Common myeloid progenitor, CD34-positive (primary cell): ENCODE results near the gene MSH3.

Experiments
- CTCF ChIA-PET: fragments of 350-600 bp; sonication (Branson Sonifier 250); formaldehyde crosslinking; loops from one replicate; lab custom pipeline; 2021; ENCODE audit warnings: antibody characterized with exemption; lab: Charles Lee
- POLR2A ChIA-PET: fragments of 350-600 bp; sonication (Branson Sonifier 250); formaldehyde crosslinking; loops from one replicate; lab custom pipeline; 2021; ENCODE audit warnings: antibody characterized with exemption; lab: Charles Lee
- DNase-seq, 3 donors: peaks; one replicate each; pipeline versions ENCODE4 v3.0.0 to v3.0.0-alpha.2; 2013
- H3K27ac ChIP-seq, 2 experiments: 1 replicate in 1 of 2; 2 replicates in 1 of 2; pipeline ENCODE4 v1.7.0; 2013; ENCODE audit warnings: inconsistent platforms in 2 of 2, low read length in 2 of 2, mild to moderate bottlenecking in 2 of 2, low read depth in 1 of 2, moderate library complexity in 1 of 2; ENCODE audit not compliant: severe bottlenecking in 2 of 2, insufficient read depth in 1 of 2, poor library complexity in 1 of 2
- H3K27me3 ChIP-seq, 5 experiments: replicated peaks in 2 of 5; 1 replicate in 3 of 5; 2 replicates in 2 of 5; pipeline versions ENCODE4 v1.6.1 to v1.7.0; 2013; ENCODE audit warnings: low read length in 4 of 5, mild to moderate bottlenecking in 2 of 5, moderate library complexity in 2 of 5, inconsistent platforms in 1 of 5; ENCODE audit not compliant: insufficient read depth in 5 of 5, control insufficient read depth in 4 of 5
- H3K36me3 ChIP-seq, 4 experiments: 1 replicate in 2 of 4; 2 replicates in 2 of 4; pipeline versions ENCODE4 v1.6.1 to v1.7.0; 2013; ENCODE audit warnings: low read length in 3 of 4, control low read depth in 1 of 4, mild to moderate bottlenecking in 1 of 4; ENCODE audit not compliant: control insufficient read depth in 4 of 4, insufficient read depth in 4 of 4
- H3K4me1 ChIP-seq, 4 experiments: 1 replicate in 3 of 4; 2 replicates in 1 of 4; pipeline versions ENCODE4 v1.6.1 to v1.7.1; 2013; ENCODE audit warnings: low read length in 3 of 4, mild to moderate bottlenecking in 3 of 4, control low read depth in 1 of 4, inconsistent platforms in 1 of 4, moderate library complexity in 1 of 4; ENCODE audit not compliant: control insufficient read depth in 4 of 4, insufficient read depth in 4 of 4; ENCODE audit errors: control extremely low read depth in 1 of 4
- H3K4me3 ChIP-seq, 7 experiments: 1 replicate in 4 of 7; 2 replicates in 3 of 7; pipeline versions ENCODE4 v1.5.1 to v1.7.0; 2013; ENCODE audit warnings: mild to moderate bottlenecking in 7 of 7, low read length in 6 of 7, moderate library complexity in 6 of 7, inconsistent platforms in 2 of 7, low read depth in 2 of 7, control low read depth in 1 of 7; ENCODE audit not compliant: insufficient read depth in 4 of 7, control insufficient read depth in 1 of 7; ENCODE audit errors: extremely low read depth in 1 of 7
- H3K9me3 ChIP-seq, 5 experiments: 1 replicate in 4 of 5; 2 replicates in 1 of 5; pipeline versions ENCODE4 v1.6.1 to v1.7.1; 2013; ENCODE audit warnings: low read length in 4 of 5, mild to moderate bottlenecking in 2 of 5, inconsistent platforms in 1 of 5, low read depth in 1 of 5, moderate library complexity in 1 of 5; ENCODE audit not compliant: control insufficient read depth in 4 of 5, insufficient read depth in 2 of 5; ENCODE audit errors: control extremely low read depth in 1 of 5
- WGBS: methylation state at CpG from one replicate; pipeline ENCODE4 v1.1.5; 2013; ENCODE audit not compliant: insufficient coverage; 5-methylcytosine and 5-hydroxymethylcytosine counted together

The MSH3 gene

GRCh38 chr5:80755626-80756025 lies 101.2 kb downstream of the MSH3 start:
- Histone ChIP-seq H3K4me1 (peaks cover 13 to 27% (median 22%) of the 10 kb centered on the region in 4 experiments), H3K27ac (peak overlapping the region in 1 of 2 experiments; percentile 74), H3K4me3 (peak overlapping the region in 5 of 7 experiments; percentile 19 to 65 (median 43)), H3K27me3 (no peaks in the 10 kb centered on the region), H3K36me3 (peaks cover 0 to 15% (median 1%) of the 10 kb centered on the region in 4 experiments), H3K9me3 (no peaks in the 10 kb centered on the region)
- CTCF ChIA-PET: interaction anchor here (0.9 to 1.6 kb wide), 3 partner anchors 8 to 41 kb away, joined by 3 read pairs; no protein-coding TSS in a partner anchor
- peak; percentile 27 to 82 (median 70) for DNase-seq
- 0% methylated on average over 1 of the region's 3 CpGs for WGBS
- POLR2A ChIA-PET: no interaction called here

- H3K36me3 ChIP-seq: peaks cover 0 to 15% (median under 1%) of the 10 kb centered on the region in 4 experiments
- peak overlapping the region in 1 of 7 experiments; percentile 46 for H3K4me3 ChIP-seq
- no peaks in the 10 kb centered on the region for H3K9me3 ChIP-seq
- peak in 2 of 3 donors; percentile 9 to 20 for DNase-seq
- H3K27ac ChIP-seq: peak overlapping the region in 1 of 2 experiments; percentile 74
- no CpG with 5 or more reads among the region's 1 CpG for WGBS
- H3K27me3 ChIP-seq: no peaks in the 10 kb centered on the region
- POLR2A ChIA-PET: no interaction called here
- peaks cover 13 to 27% (median 22%) of the 10 kb centered on the region in 4 experiments for H3K4me1 ChIP-seq
- CTCF ChIA-PET: interaction anchor here (0.7 to 1.6 kb wide), 3 partner anchors 7 to 181 kb away, joined by 3 read pairs; no protein-coding TSS in a partner anchor
Observed at GRCh38 chr5:80756292-80756691, 101.8 kb downstream of the MSH3 start.

GRCh38 chr5:80757290-80757689 lies 102.8 kb downstream of the MSH3 start:
- H3K4me1 ChIP-seq: peaks cover 13 to 27% (median 22%) of the 10 kb centered on the region in 4 experiments
- no peak overlapping the region for H3K27ac ChIP-seq
- H3K36me3 ChIP-seq: peaks cover 0 to 14% (median 0%) of the 10 kb centered on the region in 4 experiments
- no peak overlapping the region for H3K4me3 ChIP-seq
- ChIA-PET POLR2A (no interaction called here), CTCF (interaction anchor here (0.6 to 0.7 kb wide), 2 partner anchors 180 to 1045 kb away, joined by 3 read pairs; no protein-coding TSS in a partner anchor)
- H3K27me3 ChIP-seq: no peaks in the 10 kb centered on the region
- no CpG with 5 or more reads among the region's 1 CpG for WGBS
- no peak for DNase-seq
- H3K9me3 ChIP-seq: no peaks in the 10 kb centered on the region

- WGBS: 100% methylated on average over 4 of the region's 5 CpGs
- CTCF ChIA-PET: interaction anchor here (1.3 kb wide), 1 partner anchor 8 kb away, joined by 3 read pairs; no protein-coding TSS in a partner anchor
- H3K27ac ChIP-seq: no peak overlapping the region
Observed at GRCh38 chr5:80759866-80760577, 105.6 kb downstream of the MSH3 start.

GRCh38 chr5:80760680-80761079 lies 106.2 kb downstream of the MSH3 start:
- H3K27ac ChIP-seq: no peak overlapping the region
- POLR2A ChIA-PET: no interaction called here
- no peak overlapping the region for H3K4me3 ChIP-seq
- 100% methylated on average over 1 of the region's 1 CpG for WGBS
- peaks cover 5 to 14% (median 10%) of the 10 kb centered on the region in 4 experiments for H3K4me1 ChIP-seq
- H3K36me3 ChIP-seq: peaks cover 0 to 14% (median 5%) of the 10 kb centered on the region in 4 experiments
- no peaks in the 10 kb centered on the region for H3K27me3 ChIP-seq
- H3K9me3 ChIP-seq: no peaks in the 10 kb centered on the region
- CTCF ChIA-PET: interaction anchor here (1.3 kb wide), 1 partner anchor 9 kb away, joined by 3 read pairs; no protein-coding TSS in a partner anchor
- no peak for DNase-seq

More at GRCh38 chr5:80759866-80760577, 105.6 kb downstream of the MSH3 start:
- POLR2A ChIA-PET: no interaction called here
- peaks cover 0 to 14% (median 5%) of the 10 kb centered on the region in 4 experiments for H3K36me3 ChIP-seq
- no peaks in the 10 kb centered on the region for H3K9me3 ChIP-seq
- no peak for DNase-seq
- peaks cover 11 to 21% (median 16%) of the 10 kb centered on the region in 4 experiments for H3K4me1 ChIP-seq
- H3K4me3 ChIP-seq: no peak overlapping the region
- no peaks in the 10 kb centered on the region for H3K27me3 ChIP-seq

GRCh38 chr5:80761176-80761575 lies 106.7 kb downstream of the MSH3 start:
- CTCF ChIA-PET: interaction anchor here (1.3 kb wide), 1 partner anchor 9 kb away, joined by 3 read pairs; no protein-coding TSS in a partner anchor

GRCh38 chr5:80761966-80762365 lies 107.5 kb downstream of the MSH3 start:
- ChIA-PET CTCF (no interaction called here), POLR2A (no interaction called here)
- H3K9me3 ChIP-seq: no peaks in the 10 kb centered on the region
- H3K4me3 ChIP-seq: no peak overlapping the region
- no CpG with 5 or more reads among the region's 1 CpG for WGBS
- DNase-seq: no peak
- peaks cover 0 to 14% (median 5%) of the 10 kb centered on the region in 4 experiments for H3K36me3 ChIP-seq
- H3K27me3 ChIP-seq: no peaks in the 10 kb centered on the region
- peaks cover 0 to 2% (median under 1%) of the 10 kb centered on the region in 4 experiments for H3K4me1 ChIP-seq
- no peak overlapping the region for H3K27ac ChIP-seq

More at GRCh38 chr5:80761176-80761575, 106.7 kb downstream of the MSH3 start:
- H3K9me3 ChIP-seq: no peaks in the 10 kb centered on the region
- POLR2A ChIA-PET: no interaction called here
- 94% methylated on average over 3 of the region's 5 CpGs for WGBS
- peaks cover 0 to 14% (median 5%) of the 10 kb centered on the region in 4 experiments for H3K36me3 ChIP-seq
- peaks cover 5 to 9% (median 7%) of the 10 kb centered on the region in 4 experiments for H3K4me1 ChIP-seq
- H3K27me3 ChIP-seq: no peaks in the 10 kb centered on the region
- no peak for DNase-seq
- no peak overlapping the region for H3K4me3 ChIP-seq
- H3K27ac ChIP-seq: no peak overlapping the region
